ENCODE measurements around the gene PNPO. TPM values are rescaled to one million over a fixed set of nuclear protein-coding genes. Genes with fewer than 3 reads are reported as not detected.
A peak's percentile ranks its signal among the peaks of the same experiment; 100 is the strongest.

PNPO gene
- polyA plus RNA-seq, 1 donor from 2014 or later: 1.7 TPM

DNA sequence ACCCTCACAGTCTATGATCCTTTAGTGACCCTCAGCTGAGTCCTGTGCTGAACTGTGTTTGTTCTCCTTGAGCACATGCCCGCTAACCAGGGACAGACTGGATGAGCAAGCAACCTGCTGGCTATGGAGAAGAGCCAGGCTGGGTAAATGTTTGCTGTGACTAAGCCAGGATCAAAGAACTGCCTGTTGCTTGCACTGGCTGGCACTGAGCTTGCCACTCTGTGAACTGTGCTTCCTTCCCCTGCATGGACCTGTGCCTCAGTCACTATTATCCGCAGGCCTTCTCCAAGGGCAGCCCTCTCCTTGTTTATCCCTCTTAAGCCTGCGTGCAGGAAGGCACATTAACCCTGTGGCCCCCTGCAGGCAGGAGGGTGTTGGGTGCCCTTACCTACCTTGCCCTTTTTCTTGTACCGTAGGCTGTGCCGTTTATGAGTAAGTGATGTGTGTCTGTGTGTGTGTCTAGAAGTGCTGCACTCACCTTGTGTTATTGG, 7.4 kb downstream of the PNPO start:
- Histone ChIP-seq H3K79me2 (replicated peaks; ENCODE audit: insufficient read depth, low read length) (no peaks in the 10 kb centered on the region), H3K4me2 (ENCODE audit: low read length) (no peak overlapping the region), H3K36me3 (ENCODE audit: insufficient read depth, low read length) (no peaks in the 10 kb centered on the region), H4K20me1 (ENCODE audit: insufficient read depth) (no peaks in the 10 kb centered on the region), H3K27me3 (ENCODE audit: insufficient read depth, low read depth, low read length) (no peaks in the 10 kb centered on the region), H3K27ac (ENCODE audit: low read length) (no peak overlapping the region), H3K9me2 (ENCODE audit: insufficient read depth, low read length) (no peaks in the 10 kb centered on the region), H3K4me3 (ENCODE audit: low read length) (no peak overlapping the region), H3K9me3 (ENCODE audit: low read length) (no peaks in the 10 kb centered on the region), H3K9ac (ENCODE audit: low read length) (no peak overlapping the region), H2AFZ (ENCODE audit: low read depth, low read length) (no peak overlapping the region), H3F3A (ENCODE audit: insufficient read depth, low read length, poor library complexity, severe bottlenecking) (no peaks in the 10 kb centered on the region)
- TF ChIP-seq, protein P1, sequence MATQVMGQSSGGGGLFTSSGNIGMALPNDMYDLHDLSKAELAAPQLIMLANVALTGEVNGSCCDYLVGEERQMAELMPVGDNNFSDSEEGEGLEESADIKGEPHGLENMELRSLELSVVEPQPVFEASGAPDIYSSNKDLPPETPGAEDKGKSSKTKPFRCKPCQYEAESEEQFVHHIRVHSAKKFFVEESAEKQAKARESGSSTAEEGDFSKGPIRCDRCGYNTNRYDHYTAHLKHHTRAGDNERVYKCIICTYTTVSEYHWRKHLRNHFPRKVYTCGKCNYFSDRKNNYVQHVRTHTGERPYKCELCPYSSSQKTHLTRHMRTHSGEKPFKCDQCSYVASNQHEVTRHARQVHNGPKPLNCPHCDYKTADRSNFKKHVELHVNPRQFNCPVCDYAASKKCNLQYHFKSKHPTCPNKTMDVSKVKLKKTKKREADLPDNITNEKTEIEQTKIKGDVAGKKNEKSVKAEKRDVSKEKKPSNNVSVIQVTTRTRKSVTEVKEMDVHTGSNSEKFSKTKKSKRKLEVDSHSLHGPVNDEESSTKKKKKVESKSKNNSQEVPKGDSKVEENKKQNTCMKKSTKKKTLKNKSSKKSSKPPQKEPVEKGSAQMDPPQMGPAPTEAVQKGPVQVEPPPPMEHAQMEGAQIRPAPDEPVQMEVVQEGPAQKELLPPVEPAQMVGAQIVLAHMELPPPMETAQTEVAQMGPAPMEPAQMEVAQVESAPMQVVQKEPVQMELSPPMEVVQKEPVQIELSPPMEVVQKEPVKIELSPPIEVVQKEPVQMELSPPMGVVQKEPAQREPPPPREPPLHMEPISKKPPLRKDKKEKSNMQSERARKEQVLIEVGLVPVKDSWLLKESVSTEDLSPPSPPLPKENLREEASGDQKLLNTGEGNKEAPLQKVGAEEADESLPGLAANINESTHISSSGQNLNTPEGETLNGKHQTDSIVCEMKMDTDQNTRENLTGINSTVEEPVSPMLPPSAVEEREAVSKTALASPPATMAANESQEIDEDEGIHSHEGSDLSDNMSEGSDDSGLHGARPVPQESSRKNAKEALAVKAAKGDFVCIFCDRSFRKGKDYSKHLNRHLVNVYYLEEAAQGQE (IDR thresholded peaks at IDR 0.05; ENCODE audit: borderline replicate concordance): no peak
- TF ChIP-seq EP300 (conservative IDR thresholded peaks at IDR 0.05; ENCODE audit: poor library complexity, severe bottlenecking) (no peak), SMC3 (conservative IDR thresholded peaks at IDR 0.05; ENCODE audit: poor library complexity) (no peak), TAF1 (IDR thresholded peaks at IDR 0.05; ENCODE audit: low read depth) (no peak), MXI1 (conservative IDR thresholded peaks at IDR 0.05; ENCODE audit: poor library complexity, severe bottlenecking) (no peak), RAD21 (conservative IDR thresholded peaks at IDR 0.05) (no peak)
- TF ChIP-seq, protein P2, sequence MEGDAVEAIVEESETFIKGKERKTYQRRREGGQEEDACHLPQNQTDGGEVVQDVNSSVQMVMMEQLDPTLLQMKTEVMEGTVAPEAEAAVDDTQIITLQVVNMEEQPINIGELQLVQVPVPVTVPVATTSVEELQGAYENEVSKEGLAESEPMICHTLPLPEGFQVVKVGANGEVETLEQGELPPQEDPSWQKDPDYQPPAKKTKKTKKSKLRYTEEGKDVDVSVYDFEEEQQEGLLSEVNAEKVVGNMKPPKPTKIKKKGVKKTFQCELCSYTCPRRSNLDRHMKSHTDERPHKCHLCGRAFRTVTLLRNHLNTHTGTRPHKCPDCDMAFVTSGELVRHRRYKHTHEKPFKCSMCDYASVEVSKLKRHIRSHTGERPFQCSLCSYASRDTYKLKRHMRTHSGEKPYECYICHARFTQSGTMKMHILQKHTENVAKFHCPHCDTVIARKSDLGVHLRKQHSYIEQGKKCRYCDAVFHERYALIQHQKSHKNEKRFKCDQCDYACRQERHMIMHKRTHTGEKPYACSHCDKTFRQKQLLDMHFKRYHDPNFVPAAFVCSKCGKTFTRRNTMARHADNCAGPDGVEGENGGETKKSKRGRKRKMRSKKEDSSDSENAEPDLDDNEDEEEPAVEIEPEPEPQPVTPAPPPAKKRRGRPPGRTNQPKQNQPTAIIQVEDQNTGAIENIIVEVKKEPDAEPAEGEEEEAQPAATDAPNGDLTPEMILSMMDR (IDR thresholded peaks at IDR 0.05; ENCODE audit: poor library complexity, severe bottlenecking): no peak

DNA sequence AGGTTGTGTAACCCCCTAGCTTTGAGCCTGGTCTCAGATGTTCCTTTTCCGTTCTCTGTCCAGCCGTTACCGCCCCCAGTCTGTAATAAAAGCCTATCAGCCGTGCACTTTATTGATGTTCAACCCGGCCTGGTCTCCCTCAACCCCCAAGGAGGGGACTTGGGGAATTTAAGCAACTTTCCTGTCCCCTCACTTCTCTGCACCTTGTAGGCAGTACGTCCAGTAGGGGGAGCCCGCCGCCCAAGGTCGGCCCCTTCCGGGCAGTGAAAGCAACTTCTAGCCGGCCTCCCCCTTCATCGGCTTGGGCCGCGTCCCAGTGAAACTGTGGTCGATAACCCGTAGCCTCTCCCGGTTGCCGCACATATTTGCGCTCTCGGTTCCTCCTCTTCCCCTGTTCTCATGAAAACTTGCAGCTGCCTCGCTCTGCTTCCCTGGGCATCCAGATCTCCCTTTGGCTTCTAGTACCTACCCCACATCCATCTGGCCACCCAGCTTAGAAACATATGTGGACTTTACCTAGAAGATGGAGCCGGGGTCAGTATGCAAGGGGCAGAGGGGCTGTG, 7.9 kb downstream of the PNPO start:
- Histone ChIP-seq H3K27me3 (ENCODE audit: insufficient read depth, low read depth, low read length) (no peaks in the 10 kb centered on the region), H3K4me2 (ENCODE audit: low read length) (no peak overlapping the region), H3K36me3 (ENCODE audit: insufficient read depth, low read length) (no peaks in the 10 kb centered on the region), H3K9ac (ENCODE audit: low read length) (no peak overlapping the region), H4K20me1 (ENCODE audit: insufficient read depth) (no peaks in the 10 kb centered on the region), H3K27ac (ENCODE audit: low read length) (no peak overlapping the region), H3K9me3 (ENCODE audit: low read length) (no peaks in the 10 kb centered on the region), H3K9me2 (ENCODE audit: insufficient read depth, low read length) (no peaks in the 10 kb centered on the region), H3K4me3 (ENCODE audit: low read length) (no peak overlapping the region), H3F3A (ENCODE audit: insufficient read depth, low read length, poor library complexity, severe bottlenecking) (no peaks in the 10 kb centered on the region), H3K79me2 (replicated peaks; ENCODE audit: insufficient read depth, low read length) (no peaks in the 10 kb centered on the region), H2AFZ (ENCODE audit: low read depth, low read length) (no peak overlapping the region)
- TF ChIP-seq, protein P2 (IDR thresholded peaks at IDR 0.05; ENCODE audit: poor library complexity, severe bottlenecking): peak; percentile 88
- peak; percentile 81 for TF ChIP-seq RAD21 (conservative IDR thresholded peaks at IDR 0.05)
- TF ChIP-seq SMC3 (conservative IDR thresholded peaks at IDR 0.05; ENCODE audit: poor library complexity): peak; percentile 86
- no peak for TF ChIP-seq POLR2AphosphoS5 (IDR thresholded peaks at IDR 0.05)

All from neural cell (in vitro differentiated cells).